Measurements from ENCODE around the gene MACF1. TPM values are rescaled to one million over a fixed set of nuclear protein-coding genes. Genes with fewer than 3 reads are reported as not detected.
"Not testable (repeated sequence)": the region's sequence is repeated elsewhere in the genome, so short reads cannot be mapped to it uniquely, and the experiment has no call there.

The MACF1 gene
- total and polyA plus RNA-seq, 7 donors, result 38.9 to 162 (median 71.4) TPM

DNA sequence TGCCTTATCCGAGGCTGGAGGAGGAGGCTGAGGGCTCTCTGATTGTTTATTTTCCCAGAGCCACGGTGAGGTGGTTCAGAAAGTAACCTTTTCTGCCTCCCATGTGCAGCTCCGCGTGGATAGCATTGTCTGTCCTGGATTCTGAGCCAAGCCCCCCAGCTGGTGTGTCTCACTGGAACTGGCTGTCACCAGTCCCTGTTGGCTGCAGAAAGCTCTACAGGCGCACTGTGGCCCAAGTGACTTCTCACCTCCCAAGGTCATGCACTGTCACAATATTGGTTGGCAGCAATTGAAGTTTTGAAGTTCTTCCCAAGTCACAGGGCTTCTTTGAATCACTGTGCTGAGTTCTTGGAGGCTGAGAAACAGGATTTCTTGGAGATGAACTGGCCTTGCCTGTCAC lies 295.2 kb downstream of the MACF1 start:
- intact Hi-C loops (cut with DNase I), result loop anchor here in 1 of 2 donors (2.0 kb wide), 1 partner anchor 31 kb away; no protein-coding TSS in a partner anchor
- Histone ChIP-seq H3K27me3 (ENCODE audit: insufficient read depth in 3 of 3, low read length in 2 of 3) (no peaks in the 10 kb centered on the region), H3K9me3 (no peaks in the 10 kb centered on the region), H3K4me3 (no peak overlapping the region), H3K36me3 (ENCODE audit: insufficient read depth in 1 of 2, low read depth in 1 of 2) (no peaks in the 10 kb centered on the region), H3K27ac (no peak overlapping the region), H3K4me1 (no peaks in the 10 kb centered on the region)
- TF ChIP-seq, protein P1, sequence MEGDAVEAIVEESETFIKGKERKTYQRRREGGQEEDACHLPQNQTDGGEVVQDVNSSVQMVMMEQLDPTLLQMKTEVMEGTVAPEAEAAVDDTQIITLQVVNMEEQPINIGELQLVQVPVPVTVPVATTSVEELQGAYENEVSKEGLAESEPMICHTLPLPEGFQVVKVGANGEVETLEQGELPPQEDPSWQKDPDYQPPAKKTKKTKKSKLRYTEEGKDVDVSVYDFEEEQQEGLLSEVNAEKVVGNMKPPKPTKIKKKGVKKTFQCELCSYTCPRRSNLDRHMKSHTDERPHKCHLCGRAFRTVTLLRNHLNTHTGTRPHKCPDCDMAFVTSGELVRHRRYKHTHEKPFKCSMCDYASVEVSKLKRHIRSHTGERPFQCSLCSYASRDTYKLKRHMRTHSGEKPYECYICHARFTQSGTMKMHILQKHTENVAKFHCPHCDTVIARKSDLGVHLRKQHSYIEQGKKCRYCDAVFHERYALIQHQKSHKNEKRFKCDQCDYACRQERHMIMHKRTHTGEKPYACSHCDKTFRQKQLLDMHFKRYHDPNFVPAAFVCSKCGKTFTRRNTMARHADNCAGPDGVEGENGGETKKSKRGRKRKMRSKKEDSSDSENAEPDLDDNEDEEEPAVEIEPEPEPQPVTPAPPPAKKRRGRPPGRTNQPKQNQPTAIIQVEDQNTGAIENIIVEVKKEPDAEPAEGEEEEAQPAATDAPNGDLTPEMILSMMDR (IDR thresholded peaks at IDR 0.05), result no peak
- ATAC-seq (peak in 1 of 4 donors; percentile 31), DNase-seq (no peak)
- WGBS, 3 donors, result 42 to 63% (median 48%) methylated on average over 5 of the region's 5 CpGs

DNA sequence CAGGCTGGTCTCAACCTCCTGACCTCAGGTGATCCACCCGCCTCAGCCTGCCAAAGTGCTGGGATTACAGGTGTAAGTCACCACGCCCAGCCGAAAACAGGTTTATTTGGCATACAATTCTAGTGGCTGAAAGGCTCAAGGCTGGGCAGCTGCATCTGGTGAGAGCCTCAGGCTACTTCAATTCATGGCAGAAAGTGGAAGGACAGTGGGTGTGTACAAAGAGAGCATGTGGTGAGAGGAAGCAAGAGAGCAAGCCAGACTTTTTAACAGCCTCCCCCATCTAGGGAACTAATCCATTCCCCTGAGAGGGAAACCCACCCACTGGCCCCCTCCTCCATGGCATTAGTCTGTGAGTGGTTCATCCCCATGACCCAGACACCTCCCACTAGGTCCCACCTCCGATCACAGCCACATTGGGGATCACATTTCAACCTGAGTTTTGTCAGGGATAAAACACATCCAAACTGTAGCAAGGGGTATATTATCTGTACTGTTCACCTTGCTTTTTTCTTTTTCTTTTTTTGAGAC lies 296.4 kb downstream of the MACF1 start:
- DNase-seq, result no peak
- H3K4me1 ChIP-seq, result no peaks in the 10 kb centered on the region
- ATAC-seq, result no peak
- H3K27me3 ChIP-seq (ENCODE audit: insufficient read depth in 3 of 3, low read length in 2 of 3), result no peaks in the 10 kb centered on the region
- 83 to 94% (median 85%) methylated on average over 4 of the region's 4 CpGs for WGBS, 3 donors
- TF ChIP-seq, protein P1 (IDR thresholded peaks at IDR 0.05), result no peak
- no peaks in the 10 kb centered on the region for H3K9me3 ChIP-seq
- no peaks in the 10 kb centered on the region for H3K36me3 ChIP-seq (ENCODE audit: insufficient read depth in 1 of 2, low read depth in 1 of 2)
- no peak overlapping the region for H3K4me3 ChIP-seq
- no peak overlapping the region for H3K27ac ChIP-seq
- intact Hi-C loops (cut with DNase I), result loop anchor here in 1 of 2 donors (2.0 kb wide), 1 partner anchor 30 kb away; no protein-coding TSS in a partner anchor

DNA sequence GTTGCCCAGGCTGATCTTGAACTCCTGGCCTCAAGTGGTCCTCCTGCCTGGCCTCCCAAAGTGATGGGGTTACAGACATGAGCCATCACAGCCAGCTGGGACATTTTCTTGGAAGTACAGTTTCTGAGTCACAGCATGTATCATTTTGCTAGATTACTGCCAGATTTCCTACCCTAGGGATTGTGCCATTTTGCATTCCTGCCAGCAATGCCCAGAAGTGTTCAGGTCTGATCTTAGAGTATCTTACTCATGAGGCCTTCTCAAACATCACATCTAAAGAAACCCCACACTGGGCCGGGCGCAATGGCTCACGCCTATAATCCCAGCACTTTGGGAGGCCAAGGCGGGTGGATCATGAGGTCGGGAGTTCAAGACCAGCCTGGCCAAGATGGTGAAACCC lies 297.2 kb downstream of the MACF1 start:
- Histone ChIP-seq H3K4me3 (no peak overlapping the region), H3K9me3 (no peaks in the 10 kb centered on the region), H3K27me3 (ENCODE audit: insufficient read depth in 3 of 3, low read length in 2 of 3) (no peaks in the 10 kb centered on the region), H3K36me3 (ENCODE audit: insufficient read depth in 1 of 2, low read depth in 1 of 2) (no peaks in the 10 kb centered on the region), H3K4me1 (no peaks in the 10 kb centered on the region), H3K27ac (no peak overlapping the region)
- TF ChIP-seq, protein P1 (IDR thresholded peaks at IDR 0.05), result no peak
- DNase-seq (no peak), ATAC-seq (peak; percentile 49 to 81 (median 64))
- WGBS, 3 donors, result 62 to 70% (median 68%) methylated on average over 5 of the region's 5 CpGs
- intact Hi-C loops (cut with DNase I), result loop anchor here in 1 of 2 donors (2.0 kb wide), 1 partner anchor 29 kb away; no protein-coding TSS in a partner anchor

DNA sequence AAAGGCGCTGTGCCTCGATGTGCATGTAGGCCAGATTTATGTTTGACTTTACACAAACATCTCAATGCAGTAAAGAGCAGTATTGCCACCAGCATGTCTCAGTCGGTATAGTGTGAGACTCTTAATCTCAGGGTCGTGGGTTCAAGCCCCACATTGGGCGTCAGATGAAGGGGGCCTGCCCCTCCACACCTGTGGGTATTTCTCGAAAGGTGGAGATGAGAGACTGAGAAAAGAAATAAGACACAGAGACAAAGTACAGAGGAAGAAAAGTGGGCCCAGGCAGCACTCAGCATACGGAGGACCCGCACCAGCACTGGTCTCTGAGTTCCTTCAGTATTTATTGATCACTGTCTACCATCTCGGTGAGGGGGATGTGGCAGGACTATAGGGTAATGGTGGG lies 299.9 kb downstream of the MACF1 start:
- H3K9me3 ChIP-seq; H3K4me1 ChIP-seq; intact Hi-C loops (cut with DNase I); ATAC-seq; H3K4me3 ChIP-seq; DNase-seq; H3K27me3 ChIP-seq (ENCODE audit: insufficient read depth in 3 of 3, low read length in 2 of 3); H3K27ac ChIP-seq; H3K36me3 ChIP-seq (ENCODE audit: insufficient read depth in 1 of 2, low read depth in 1 of 2): not testable (repeated sequence)
- WGBS, 3 donors, result 78 to 81% (median 79%) methylated on average over 9 of the region's 9 CpGs

DNA sequence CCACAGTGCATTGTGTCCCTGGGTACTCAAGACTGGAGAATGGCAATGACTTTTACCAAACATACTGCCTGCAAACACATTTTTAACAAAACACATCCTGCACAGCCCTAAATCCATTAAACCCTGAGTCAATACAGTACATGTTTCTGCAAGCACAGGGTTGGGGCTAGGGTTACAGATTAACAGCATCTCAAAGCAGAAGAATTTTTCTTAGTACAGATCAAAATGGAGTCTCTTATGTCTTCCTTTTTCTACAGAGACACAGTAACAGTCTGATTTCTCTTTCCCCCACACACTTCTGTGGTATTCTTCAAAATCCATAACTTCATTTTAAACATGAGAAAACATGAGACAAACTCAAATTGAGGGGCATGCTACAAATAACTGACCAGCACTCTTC lies 300.8 kb downstream of the MACF1 start:
- Histone ChIP-seq H3K4me3 (no peak overlapping the region), H3K27me3 (ENCODE audit: insufficient read depth in 3 of 3, low read length in 2 of 3) (no peaks in the 10 kb centered on the region), H3K36me3 (ENCODE audit: insufficient read depth in 1 of 2, low read depth in 1 of 2) (no peaks in the 10 kb centered on the region), H3K27ac (no peak overlapping the region), H3K9me3 (no peaks in the 10 kb centered on the region), H3K4me1 (no peaks in the 10 kb centered on the region)
- intact Hi-C loops (cut with DNase I), result no loop called here
- ATAC-seq, result no peak
- TF ChIP-seq, protein P1 (IDR thresholded peaks at IDR 0.05), result no peak
- no peak for DNase-seq
